ENCODE measurements around the gene SCN5A.

DNA sequence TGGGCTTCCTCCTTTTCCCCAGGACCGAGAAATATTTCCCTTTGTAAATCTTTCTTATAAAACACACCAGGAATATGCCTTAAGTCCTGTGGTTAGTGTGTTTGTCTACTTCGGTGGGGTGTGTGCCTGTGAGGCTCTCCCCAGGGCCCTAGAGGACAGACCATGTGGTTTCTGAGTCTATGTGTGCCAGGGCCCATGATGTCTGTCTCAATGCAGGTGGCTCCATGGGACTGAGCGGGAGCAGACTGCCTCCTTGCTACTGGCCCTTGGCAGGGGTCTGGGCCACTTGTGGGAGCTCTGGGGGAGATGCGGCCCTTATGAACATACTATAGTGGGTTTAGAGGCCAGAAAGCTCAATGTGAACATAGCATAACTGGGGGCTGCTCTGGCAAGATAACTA is 37.6 kb downstream of the SCN5A start:
- TF ChIP-seq CTCF (IDR thresholded peaks at IDR 0.05): no peak
- TF ChIP-seq EZH2 (IDR thresholded peaks at IDR 0.05; ENCODE audit: borderline replicate concordance, insufficient read depth, low read depth, low read length, poor library complexity, severe bottlenecking): no peak
